HT-29 (cell line): ENCODE results near the gene OR6K6. TPM values are rescaled to one million over a fixed set of nuclear protein-coding genes. Genes with fewer than 3 reads are reported as not detected.

Source experiments
- DNase-seq: peaks from one replicate; pipeline ENCODE4 v3.0.0-alpha.2; 2015; ENCODE audit warnings: low spot score
- total RNA-seq: library from RNA; depleted of rRNA; stranded (reverse); fragments of >200 nt; shearing (Covaris generic); gene quantifications from 2 replicates; pipeline ENCODE4 v1.2.3, GENCODE V29; 2014; rRNA removed

OR6K6 gene
- total RNA-seq, result not detected in 2 replicates

- DNase-seq, result no peak
Measured at GRCh38 chr1:158754420-158754819, at the start of gene OR6K6. OR6K6 (plus strand) TSS chr1:158754720; CDS start chr1:158754888, 168 bp downstream.

GRCh38 chr1:158706096-158706495, 48.4 kb upstream of the OR6K6 start:
- no peak for DNase-seq

GRCh38 chr1:158711098-158711497, 43.4 kb upstream of the OR6K6 start:
- DNase-seq, result no peak

GRCh38 chr1:158714754-158715153, 39.8 kb upstream of the OR6K6 start:
- DNase-seq, result no peak

GRCh38 chr1:158716335-158716734, 38.2 kb upstream of the OR6K6 start:
- no peak for DNase-seq

- no peak for DNase-seq
Measured at GRCh38 chr1:158717344-158717743, 37.2 kb upstream of the OR6K6 start.

GRCh38 chr1:158719664-158720063, 34.9 kb upstream of the OR6K6 start:
- no peak for DNase-seq

GRCh38 chr1:158720620-158721019, 33.9 kb upstream of the OR6K6 start, which contains the start of gene OR6K3:
OR6K3 (minus strand) TSS chr1:158720720; CDS start chr1:158718115, 2,605 bp downstream.
- no peak for DNase-seq

GRCh38 chr1:158724442-158724841, 30.1 kb upstream of the OR6K6 start:
- DNase-seq, result no peak

- no peak for DNase-seq
Measured at GRCh38 chr1:158728510-158729225, 25.9 kb upstream of the OR6K6 start.

GRCh38 chr1:158730453-158730852, 24.1 kb upstream of the OR6K6 start:
- no peak for DNase-seq

- DNase-seq, result no peak
Measured at GRCh38 chr1:158731707-158732106, 22.8 kb upstream of the OR6K6 start.

GRCh38 chr1:158732524-158732923, 22.0 kb upstream of the OR6K6 start:
- DNase-seq, result no peak

GRCh38 chr1:158735848-158736247, 18.7 kb upstream of the OR6K6 start:
- no peak for DNase-seq

- no peak for DNase-seq
Measured at GRCh38 chr1:158752155-158752712, 2.3 kb upstream of the OR6K6 start.

- DNase-seq, result no peak
Measured at GRCh38 chr1:158771950-158772866, 17.7 kb downstream of the OR6K6 start, which contains the start of gene OR6N1. OR6N1 (minus strand) TSS chr1:158772195; CDS start chr1:158766682, 5,513 bp downstream.

GRCh38 chr1:158781104-158781503, 26.6 kb downstream of the OR6K6 start, which contains the start of gene OR6N2:
OR6N2 (minus strand) TSS chr1:158781204; CDS start chr1:158777635, 3,569 bp downstream.
- DNase-seq, result no peak

- DNase-seq, result no peak
Measured at GRCh38 chr1:158793604-158794003, 39.1 kb downstream of the OR6K6 start.

- no peak for DNase-seq
Measured at GRCh38 chr1:158794247-158794646, 39.7 kb downstream of the OR6K6 start.

GRCh38 chr1:158798531-158798930, 44.0 kb downstream of the OR6K6 start:
- DNase-seq, result no peak

GRCh38 chr1:158799689-158800088, 45.2 kb downstream of the OR6K6 start:
- DNase-seq, result no peak

GRCh38 chr1:158800526-158800925, 46.0 kb downstream of the OR6K6 start:
- no peak for DNase-seq
